Measurements from ENCODE around the gene MUC4. TPM values are rescaled to one million over a fixed set of nuclear protein-coding genes. Genes with fewer than 3 reads are reported as not detected.

Gene MUC4
- total RNA-seq, 2 donors from 2014 or later: 0.35 to 2.3 TPM

- H3K9ac ChIP-seq (ENCODE audit: extremely low read depth, low read length, poor library complexity, severe bottlenecking): no peak overlapping the region
- TF ChIP-seq CTCF (conservative IDR thresholded peaks at IDR 0.05): no peak
- Mint-ChIP-seq H3K27ac (no peak overlapping the region), H3K4me3 (no peak overlapping the region), H3K36me3 (ENCODE audit: low read depth) (no peaks in the 10 kb centered on the region), H3K9me3 (no peaks in the 10 kb centered on the region), H3K27me3 (ENCODE audit: insufficient read depth) (peaks cover 5% of the 10 kb centered on the region), H3K4me1 (peaks cover 7% of the 10 kb centered on the region)
- WGBS, 2 experiments (ENCODE audit: insufficient coverage in 1 of 2, insufficient read length in 1 of 2): 91 to 92% methylated on average over 17 to 18 of the region's 18 CpGs
- H3K4me1 ChIP-seq (ENCODE audit: control insufficient read depth, insufficient read depth, low read length): no peaks in the 10 kb centered on the region
- DNase-seq: peak; percentile 58
- no peaks in the 10 kb centered on the region for H3K9me3 ChIP-seq (ENCODE audit: control insufficient read depth, low read length)
- no peaks in the 10 kb centered on the region for H3K27me3 ChIP-seq (ENCODE audit: control insufficient read depth, insufficient read depth, low read length, poor library complexity, severe bottlenecking)
- H3K27ac ChIP-seq (ENCODE audit: low read depth, low read length): no peak overlapping the region
- no peak overlapping the region for H3K4me3 ChIP-seq (ENCODE audit: low read length)
- H3K36me3 ChIP-seq (ENCODE audit: control insufficient read depth, insufficient read depth, low read length): no peaks in the 10 kb centered on the region
Observed at GRCh38 chr3:195815169-195815771, 3.5 kb upstream of the MUC4 start.

GRCh38 chr3:195813916-195814640, 2.3 kb upstream of the MUC4 start:
- Histone ChIP-seq H3K4me1 (ENCODE audit: control insufficient read depth, insufficient read depth, low read length) (no peaks in the 10 kb centered on the region), H3K36me3 (ENCODE audit: control insufficient read depth, insufficient read depth, low read length) (no peaks in the 10 kb centered on the region), H3K27me3 (ENCODE audit: control insufficient read depth, insufficient read depth, low read length, poor library complexity, severe bottlenecking) (no peaks in the 10 kb centered on the region), H3K9ac (ENCODE audit: extremely low read depth, low read length, poor library complexity, severe bottlenecking) (no peak overlapping the region), H3K4me3 (ENCODE audit: low read length) (no peak overlapping the region), H3K27ac (ENCODE audit: low read depth, low read length) (no peak overlapping the region), H3K9me3 (ENCODE audit: control insufficient read depth, low read length) (no peaks in the 10 kb centered on the region)
- Mint-ChIP-seq H3K9me3 (no peaks in the 10 kb centered on the region), H3K4me1 (peaks cover 7% of the 10 kb centered on the region), H3K27ac (peak overlapping the region; percentile 19), H3K4me3 (no peak overlapping the region), H3K27me3 (ENCODE audit: insufficient read depth) (peaks cover 5% of the 10 kb centered on the region), H3K36me3 (ENCODE audit: low read depth) (no peaks in the 10 kb centered on the region)
- 94% methylated on average over 21 to 24 of the region's 24 CpGs for WGBS, 2 experiments (ENCODE audit: insufficient coverage in 1 of 2, insufficient read length in 1 of 2)
- peak; percentile 40 for DNase-seq
- no peak for TF ChIP-seq CTCF (conservative IDR thresholded peaks at IDR 0.05)

GRCh38 chr3:195812366-195812765, 637 bp upstream of the MUC4 start:
- Histone ChIP-seq H3K27ac (ENCODE audit: low read depth, low read length) (no peak overlapping the region), H3K4me1 (ENCODE audit: control insufficient read depth, insufficient read depth, low read length) (no peaks in the 10 kb centered on the region), H3K4me3 (ENCODE audit: low read length) (no peak overlapping the region), H3K36me3 (ENCODE audit: control insufficient read depth, insufficient read depth, low read length) (no peaks in the 10 kb centered on the region), H3K9me3 (ENCODE audit: control insufficient read depth, low read length) (no peaks in the 10 kb centered on the region), H3K27me3 (ENCODE audit: control insufficient read depth, insufficient read depth, low read length, poor library complexity, severe bottlenecking) (no peaks in the 10 kb centered on the region), H3K9ac (ENCODE audit: extremely low read depth, low read length, poor library complexity, severe bottlenecking) (no peak overlapping the region)
- Mint-ChIP-seq H3K27ac (no peak overlapping the region), H3K36me3 (ENCODE audit: low read depth) (no peaks in the 10 kb centered on the region), H3K27me3 (ENCODE audit: insufficient read depth) (peaks cover 6% of the 10 kb centered on the region), H3K9me3 (no peaks in the 10 kb centered on the region), H3K4me3 (no peak overlapping the region), H3K4me1 (peaks cover 7% of the 10 kb centered on the region)
- TF ChIP-seq CTCF (conservative IDR thresholded peaks at IDR 0.05): no peak
- DNase-seq: peak; percentile 44
- 90 to 96% methylated on average over 20 of the region's 20 CpGs for WGBS, 2 experiments (ENCODE audit: insufficient coverage in 1 of 2, insufficient read length in 1 of 2)
